ENCODE results near the gene CCDC85B. TPM values are rescaled to one million over a fixed set of nuclear protein-coding genes. Genes with fewer than 3 reads are reported as not detected.

The CCDC85B gene
- total and polyA plus RNA-seq, 2 of the 13 experiments (the other 11 are each of a cell fraction or from before 2014, with no cell fraction given) = 8.2 to 19.5 TPM

- TF ChIP-seq, protein P1, sequence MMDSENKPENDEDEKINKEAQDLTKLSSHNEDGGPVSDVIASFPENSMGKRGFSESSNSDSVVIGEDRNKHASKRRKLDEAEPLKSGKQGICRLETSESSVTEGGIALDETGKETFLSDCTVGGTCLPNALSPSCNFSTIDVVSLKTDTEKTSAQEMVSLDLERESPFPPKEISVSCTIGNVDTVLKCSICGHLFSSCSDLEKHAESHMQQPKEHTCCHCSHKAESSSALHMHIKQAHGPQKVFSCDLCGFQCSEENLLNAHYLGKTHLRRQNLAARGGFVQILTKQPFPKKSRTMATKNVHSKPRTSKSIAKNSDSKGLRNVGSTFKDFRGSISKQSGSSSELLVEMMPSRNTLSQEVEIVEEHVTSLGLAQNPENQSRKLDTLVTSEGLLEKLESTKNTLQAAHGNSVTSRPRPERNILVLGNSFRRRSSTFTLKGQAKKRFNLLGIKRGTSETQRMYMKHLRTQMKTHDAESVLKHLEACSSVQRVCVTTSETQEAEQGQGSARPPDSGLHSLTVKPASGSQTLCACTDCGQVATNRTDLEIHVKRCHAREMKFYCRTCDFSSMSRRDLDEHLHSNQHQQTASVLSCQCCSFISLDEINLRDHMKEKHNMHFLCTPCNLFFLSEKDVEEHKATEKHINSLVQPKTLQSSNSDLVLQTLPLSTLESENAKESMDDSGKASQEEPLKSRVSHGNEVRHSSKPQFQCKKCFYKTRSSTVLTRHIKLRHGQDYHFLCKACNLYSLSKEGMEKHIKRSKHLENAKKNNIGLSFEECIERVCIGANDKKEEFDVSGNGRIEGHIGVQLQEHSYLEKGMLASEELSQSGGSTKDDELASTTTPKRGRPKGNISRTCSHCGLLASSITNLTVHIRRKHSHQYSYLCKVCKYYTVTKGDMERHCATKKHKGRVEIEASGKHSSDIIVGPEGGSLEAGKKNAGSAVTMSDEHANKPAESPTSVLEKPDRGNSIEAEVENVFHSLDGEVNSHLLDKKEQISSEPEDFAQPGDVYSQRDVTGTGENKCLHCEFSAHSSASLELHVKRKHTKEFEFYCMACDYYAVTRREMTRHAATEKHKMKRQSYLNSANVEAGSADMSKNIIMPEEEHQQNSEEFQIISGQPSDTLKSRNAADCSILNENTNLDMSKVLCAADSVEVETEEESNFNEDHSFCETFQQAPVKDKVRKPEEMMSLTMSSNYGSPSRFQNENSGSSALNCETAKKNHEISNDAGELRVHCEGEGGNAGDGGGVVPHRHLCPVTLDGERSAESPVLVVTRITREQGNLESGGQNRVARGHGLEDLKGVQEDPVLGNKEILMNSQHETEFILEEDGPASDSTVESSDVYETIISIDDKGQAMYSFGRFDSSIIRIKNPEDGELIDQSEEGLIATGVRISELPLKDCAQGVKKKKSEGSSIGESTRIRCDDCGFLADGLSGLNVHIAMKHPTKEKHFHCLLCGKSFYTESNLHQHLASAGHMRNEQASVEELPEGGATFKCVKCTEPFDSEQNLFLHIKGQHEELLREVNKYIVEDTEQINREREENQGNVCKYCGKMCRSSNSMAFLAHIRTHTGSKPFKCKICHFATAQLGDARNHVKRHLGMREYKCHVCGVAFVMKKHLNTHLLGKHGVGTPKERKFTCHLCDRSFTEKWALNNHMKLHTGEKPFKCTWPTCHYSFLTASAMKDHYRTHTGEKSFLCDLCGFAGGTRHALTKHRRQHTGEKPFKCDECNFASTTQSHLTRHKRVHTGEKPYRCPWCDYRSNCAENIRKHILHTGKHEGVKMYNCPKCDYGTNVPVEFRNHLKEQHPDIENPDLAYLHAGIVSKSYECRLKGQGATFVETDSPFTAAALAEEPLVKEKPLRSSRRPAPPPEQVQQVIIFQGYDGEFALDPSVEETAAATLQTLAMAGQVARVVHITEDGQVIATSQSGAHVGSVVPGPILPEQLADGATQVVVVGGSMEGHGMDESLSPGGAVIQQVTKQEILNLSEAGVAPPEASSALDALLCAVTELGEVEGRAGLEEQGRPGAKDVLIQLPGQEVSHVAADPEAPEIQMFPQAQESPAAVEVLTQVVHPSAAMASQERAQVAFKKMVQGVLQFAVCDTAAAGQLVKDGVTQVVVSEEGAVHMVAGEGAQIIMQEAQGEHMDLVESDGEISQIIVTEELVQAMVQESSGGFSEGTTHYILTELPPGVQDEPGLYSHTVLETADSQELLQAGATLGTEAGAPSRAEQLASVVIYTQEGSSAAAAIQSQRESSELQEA (CRISPR knock-in tag; IDR thresholded peaks at IDR 0.05; ENCODE audit: not compliant biosample characterization) = no peak
- TF ChIP-seq ZKSCAN1 (IDR thresholded peaks at IDR 0.05; ENCODE audit: low read length) = 0 out of 2 replicates have a peak, but pooled peaks have one; percentile 28
- TF ChIP-seq ZNF564 (CRISPR knock-in tag; IDR thresholded peaks at IDR 0.05) = no peak
- no peak for TF ChIP-seq EP300 (IDR thresholded peaks at IDR 0.05; ENCODE audit: low read depth in 2 of 2, low read length in 2 of 2)
- 0 out of 2 replicates have a peak, but pooled peaks have one; percentile 16 for TF ChIP-seq EP300 (CRISPR knock-in tag; IDR thresholded peaks at IDR 0.05; ENCODE audit: borderline replicate concordance)
- 0 out of 2 replicates have a peak, but pooled peaks have one; percentile 15 for TF ChIP-seq PHF8 (CRISPR knock-in tag; IDR thresholded peaks at IDR 0.05)
- TF ChIP-seq ZNF687 (CRISPR knock-in tag; IDR thresholded peaks at IDR 0.05) = peak; percentile 42
Measured at GRCh38 chr11:65927904-65928397, 37.5 kb downstream of the CCDC85B start (continued).

Data from HepG2 (cell line).